Measurements from ENCODE around the gene GNAZ. TPM values are rescaled to one million over a fixed set of nuclear protein-coding genes. Genes with fewer than 3 reads are reported as not detected.

Gene GNAZ
- total and polyA plus RNA-seq, 2 experiments from 2014 or later: 0.24 to 0.65 TPM

- Histone ChIP-seq H3K27me3 (replicated peaks; ENCODE audit: insufficient read depth) (no peaks in the 10 kb centered on the region), H3K9me3 (ENCODE audit: low read depth) (no peaks in the 10 kb centered on the region), H3K79me2 (ENCODE audit: insufficient read depth) (no peaks in the 10 kb centered on the region), H3K4me2 (ENCODE audit: unreplicated experiment) (no peak overlapping the region), H3K36me3 (ENCODE audit: low read depth) (no peaks in the 10 kb centered on the region), H3K9me2 (ENCODE audit: insufficient read depth) (no peaks in the 10 kb centered on the region), H3K4me3 (no peak overlapping the region), H4K20me1 (ENCODE audit: insufficient read depth) (no peaks in the 10 kb centered on the region), H3K4me1 (ENCODE audit: insufficient read depth) (no peaks in the 10 kb centered on the region), H2AFZ (no peak overlapping the region), H3K9ac (no peak overlapping the region), H3K27ac (no peak overlapping the region), H3F3A (ENCODE audit: insufficient read depth) (no peaks in the 10 kb centered on the region)
- 73 to 74% methylated on average over 9 of the region's 9 CpGs for WGBS, 2 experiments (ENCODE audit: low coverage in 1 of 2, low lambda C conversion rate in 2 of 2, missing lambda C conversion rate in 2 of 2)
- in situ Hi-C loops (cut with MboI): no loop called here
- no peak for TF ChIP-seq EZH2 (IDR thresholded peaks at IDR 0.05; ENCODE audit: insufficient read depth, poor library complexity, severe bottlenecking)
- TF ChIP-seq EZH2phosphoT487 (IDR thresholded peaks at IDR 0.05; ENCODE audit: insufficient read depth, low read depth): no peak
- no peak for DNase-seq
These were observed 42.2 kb downstream of the GNAZ start for GRCh38 chr22:23112472-23113012.

DNA sequence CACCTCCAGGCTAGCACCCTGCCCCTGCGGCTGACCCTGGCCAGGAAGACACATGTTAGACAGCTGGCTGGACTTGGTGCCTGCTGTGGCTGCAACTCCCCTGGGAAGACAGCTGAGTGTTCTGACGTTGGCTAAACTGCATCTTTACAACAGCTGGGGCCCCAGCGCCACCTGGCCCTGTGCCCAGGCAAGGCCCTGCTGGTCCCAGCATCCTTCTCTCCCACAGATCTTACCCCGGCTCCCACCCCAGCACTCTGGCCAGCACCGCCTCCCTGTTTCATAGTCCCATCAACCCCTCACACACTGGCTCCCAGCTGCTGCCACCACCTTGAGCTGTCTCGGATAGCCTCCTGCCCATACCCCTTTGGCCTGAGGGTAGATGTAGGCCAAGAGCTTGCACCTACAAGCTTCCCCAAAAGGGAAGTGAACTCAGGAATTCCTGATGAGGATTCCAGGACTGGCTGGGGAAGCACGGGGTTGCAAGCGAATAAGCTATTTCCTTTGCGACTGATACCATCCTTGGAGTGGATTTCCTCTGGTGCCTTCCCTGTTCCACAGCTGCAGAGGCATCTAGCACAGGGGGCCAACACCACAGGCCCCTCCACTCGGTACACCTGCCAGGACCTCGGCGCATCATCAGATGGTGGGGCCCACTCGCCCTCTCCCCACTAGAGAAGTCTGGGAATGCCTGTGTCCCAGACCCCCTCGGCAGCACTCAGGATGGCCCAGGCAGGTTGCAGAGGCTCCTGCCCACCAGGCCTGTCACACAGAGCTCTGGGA lies 42.9 kb downstream of the GNAZ start:
- WGBS, 2 experiments (ENCODE audit: low coverage in 1 of 2, low lambda C conversion rate in 2 of 2, missing lambda C conversion rate in 2 of 2): 52 to 55% methylated on average over 14 of the region's 14 CpGs
- Histone ChIP-seq H3K4me1 (ENCODE audit: insufficient read depth) (no peaks in the 10 kb centered on the region), H3K36me3 (ENCODE audit: low read depth) (no peaks in the 10 kb centered on the region), H3K9ac (no peak overlapping the region), H3K27ac (no peak overlapping the region), H3K27me3 (replicated peaks; ENCODE audit: insufficient read depth) (no peaks in the 10 kb centered on the region), H3K9me3 (ENCODE audit: low read depth) (no peaks in the 10 kb centered on the region), H3K9me2 (ENCODE audit: insufficient read depth) (no peaks in the 10 kb centered on the region), H3F3A (ENCODE audit: insufficient read depth) (no peaks in the 10 kb centered on the region), H3K4me3 (no peak overlapping the region), H3K79me2 (ENCODE audit: insufficient read depth) (no peaks in the 10 kb centered on the region), H3K4me2 (ENCODE audit: unreplicated experiment) (no peak overlapping the region), H2AFZ (no peak overlapping the region), H4K20me1 (ENCODE audit: insufficient read depth) (no peaks in the 10 kb centered on the region)
- TF ChIP-seq EZH2phosphoT487 (IDR thresholded peaks at IDR 0.05; ENCODE audit: insufficient read depth, low read depth) (no peak), EZH2 (IDR thresholded peaks at IDR 0.05; ENCODE audit: insufficient read depth, poor library complexity, severe bottlenecking) (no peak)
- no peak for DNase-seq
- in situ Hi-C loops (cut with MboI): no loop called here

- no peaks in the 10 kb centered on the region for H3K9me2 ChIP-seq (ENCODE audit: insufficient read depth)
- DNase-seq: no peak
- H2AFZ ChIP-seq: no peak overlapping the region
- no peak overlapping the region for H3K4me3 ChIP-seq
- no peaks in the 10 kb centered on the region for H3K79me2 ChIP-seq (ENCODE audit: insufficient read depth)
- no peak overlapping the region for H3K27ac ChIP-seq
- TF ChIP-seq EZH2phosphoT487 (IDR thresholded peaks at IDR 0.05; ENCODE audit: insufficient read depth, low read depth) (no peak), EZH2 (IDR thresholded peaks at IDR 0.05; ENCODE audit: insufficient read depth, poor library complexity, severe bottlenecking) (no peak)
- H3K4me1 ChIP-seq (ENCODE audit: insufficient read depth): no peaks in the 10 kb centered on the region
- whole genome bisulfite sequencing, 2 experiments (ENCODE audit: low coverage in 1 of 2, low lambda C conversion rate in 2 of 2, missing lambda C conversion rate in 2 of 2): 73 to 77% methylated on average over 17 to 18 of the region's 18 CpGs
- no peaks in the 10 kb centered on the region for H3K27me3 ChIP-seq (replicated peaks; ENCODE audit: insufficient read depth)
- H3K9me3 ChIP-seq (ENCODE audit: low read depth): no peaks in the 10 kb centered on the region
- H3K36me3 ChIP-seq (ENCODE audit: low read depth): no peaks in the 10 kb centered on the region
- H3F3A ChIP-seq (ENCODE audit: insufficient read depth): no peaks in the 10 kb centered on the region
- no peak overlapping the region for H3K9ac ChIP-seq
- no peaks in the 10 kb centered on the region for H4K20me1 ChIP-seq (ENCODE audit: insufficient read depth)
- no peak overlapping the region for H3K4me2 ChIP-seq (ENCODE audit: unreplicated experiment)
- in situ Hi-C loops (cut with MboI): no loop called here
These were observed 43.8 kb downstream of the GNAZ start for GRCh38 chr22:23113847-23114720.

GRCh38 chr22:23114721-23115020 lies 44.4 kb downstream of the GNAZ start:
- Histone ChIP-seq H3K9ac (no peak overlapping the region), H3K27me3 (replicated peaks; ENCODE audit: insufficient read depth) (no peaks in the 10 kb centered on the region), H3K4me1 (ENCODE audit: insufficient read depth) (no peaks in the 10 kb centered on the region), H4K20me1 (ENCODE audit: insufficient read depth) (no peaks in the 10 kb centered on the region), H3K9me2 (ENCODE audit: insufficient read depth) (no peaks in the 10 kb centered on the region), H3K4me3 (no peak overlapping the region), H3F3A (ENCODE audit: insufficient read depth) (no peaks in the 10 kb centered on the region), H3K27ac (no peak overlapping the region), H3K9me3 (ENCODE audit: low read depth) (no peaks in the 10 kb centered on the region), H3K79me2 (ENCODE audit: insufficient read depth) (no peaks in the 10 kb centered on the region), H3K36me3 (ENCODE audit: low read depth) (no peaks in the 10 kb centered on the region), H2AFZ (no peak overlapping the region), H3K4me2 (ENCODE audit: unreplicated experiment) (no peak overlapping the region)
- in situ Hi-C loops (cut with MboI): no loop called here
- no peak for DNase-seq
- TF ChIP-seq EZH2phosphoT487 (IDR thresholded peaks at IDR 0.05; ENCODE audit: insufficient read depth, low read depth): no peak
- no peak for TF ChIP-seq EZH2 (IDR thresholded peaks at IDR 0.05; ENCODE audit: insufficient read depth, poor library complexity, severe bottlenecking)
- WGBS, 2 experiments (ENCODE audit: low coverage in 1 of 2, low lambda C conversion rate in 2 of 2, missing lambda C conversion rate in 2 of 2): 75 to 91% methylated on average over 2 of the region's 2 CpGs
